Spleen (tissue), 7 donors: ENCODE results near the gene STARD13.

Experiments
- POLR2A ChIP-seq, 3 donors: fragments of 450-650 bp; IDR thresholded peaks; one replicate each; pipeline ENCODE4 v1.5.1; 2017; ENCODE audit warnings: antibody characterized with exemption in 3 of 3, mild to moderate bottlenecking in 1 of 3
- POLR2AphosphoS5 ChIP-seq, 3 donors: sonication (generic); formaldehyde crosslinking; IDR thresholded peaks; one replicate each; pipeline ENCODE4 v1.5.1; 2017; ENCODE audit warnings: antibody characterized with exemption in 3 of 3
- TF ChIP-seq, protein P1 (sequence below), 11 experiments: fragments of 200-600 bp in 7 of 11; fragments of 450-650 bp in 4 of 11; sonication (generic) in 4 of 11; IDR thresholded peaks in 8 of 11; conservative IDR thresholded peaks in 3 of 11; 1 replicate in 7 of 11; 2 replicates in 4 of 11; pipeline versions ENCODE4 v1.4.0 to v1.8.0; 2016 to 2021; ENCODE audit warnings: antibody characterized with exemption in 11 of 11, inconsistent platforms in 4 of 11, mild to moderate bottlenecking in 1 of 11
- donor health status: DM: no; HTN: no; CAD: no; lungs with moderate emphysema.
- donor health status: DM: no; HTN: no; CAD: no.
- donor health status: DM: no; HTN: no; CAD: no.

DNA sequence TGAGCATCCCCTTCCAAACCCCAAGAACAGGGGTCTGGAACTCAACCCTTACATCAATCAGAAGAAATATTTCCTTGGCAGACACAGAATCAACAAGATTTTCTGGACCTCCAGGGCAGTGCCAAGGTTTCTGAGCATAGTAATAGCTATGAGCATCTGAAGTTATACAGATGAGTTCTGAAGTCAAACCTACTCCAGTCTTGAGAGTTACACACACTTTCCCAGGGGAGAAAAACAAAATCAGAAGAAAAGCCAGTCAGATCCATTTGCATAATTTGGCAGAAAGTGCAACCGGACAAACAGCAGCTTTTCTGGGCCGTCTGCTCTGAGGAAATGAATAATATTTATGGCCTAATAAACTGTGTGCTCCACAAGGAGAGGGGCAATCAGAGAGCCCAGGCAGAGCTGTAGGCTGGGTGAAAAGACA, 176.3 kb downstream of the STARD13 start:
- TF ChIP-seq, protein P1, sequence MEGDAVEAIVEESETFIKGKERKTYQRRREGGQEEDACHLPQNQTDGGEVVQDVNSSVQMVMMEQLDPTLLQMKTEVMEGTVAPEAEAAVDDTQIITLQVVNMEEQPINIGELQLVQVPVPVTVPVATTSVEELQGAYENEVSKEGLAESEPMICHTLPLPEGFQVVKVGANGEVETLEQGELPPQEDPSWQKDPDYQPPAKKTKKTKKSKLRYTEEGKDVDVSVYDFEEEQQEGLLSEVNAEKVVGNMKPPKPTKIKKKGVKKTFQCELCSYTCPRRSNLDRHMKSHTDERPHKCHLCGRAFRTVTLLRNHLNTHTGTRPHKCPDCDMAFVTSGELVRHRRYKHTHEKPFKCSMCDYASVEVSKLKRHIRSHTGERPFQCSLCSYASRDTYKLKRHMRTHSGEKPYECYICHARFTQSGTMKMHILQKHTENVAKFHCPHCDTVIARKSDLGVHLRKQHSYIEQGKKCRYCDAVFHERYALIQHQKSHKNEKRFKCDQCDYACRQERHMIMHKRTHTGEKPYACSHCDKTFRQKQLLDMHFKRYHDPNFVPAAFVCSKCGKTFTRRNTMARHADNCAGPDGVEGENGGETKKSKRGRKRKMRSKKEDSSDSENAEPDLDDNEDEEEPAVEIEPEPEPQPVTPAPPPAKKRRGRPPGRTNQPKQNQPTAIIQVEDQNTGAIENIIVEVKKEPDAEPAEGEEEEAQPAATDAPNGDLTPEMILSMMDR (IDR thresholded peaks at IDR 0.05 in 8 of 11, conservative IDR thresholded peaks at IDR 0.05 in 3 of 11): no peak
- TF ChIP-seq POLR2A (IDR thresholded peaks at IDR 0.05): no peak
- TF ChIP-seq POLR2AphosphoS5 (IDR thresholded peaks at IDR 0.05): no peak
